Retina (tissue), 1 donor: Measurements from ENCODE around the gene SLC2A5.
"Not testable (repeated sequence)": the region's sequence is repeated elsewhere in the genome, so short reads cannot be mapped to it uniquely, and the experiment has no call there.

Experiments used
- DNase-seq: peaks from one replicate; pipeline ENCODE4 v3.0.0-alpha.2; 2016

Gene SLC2A5

DNA sequence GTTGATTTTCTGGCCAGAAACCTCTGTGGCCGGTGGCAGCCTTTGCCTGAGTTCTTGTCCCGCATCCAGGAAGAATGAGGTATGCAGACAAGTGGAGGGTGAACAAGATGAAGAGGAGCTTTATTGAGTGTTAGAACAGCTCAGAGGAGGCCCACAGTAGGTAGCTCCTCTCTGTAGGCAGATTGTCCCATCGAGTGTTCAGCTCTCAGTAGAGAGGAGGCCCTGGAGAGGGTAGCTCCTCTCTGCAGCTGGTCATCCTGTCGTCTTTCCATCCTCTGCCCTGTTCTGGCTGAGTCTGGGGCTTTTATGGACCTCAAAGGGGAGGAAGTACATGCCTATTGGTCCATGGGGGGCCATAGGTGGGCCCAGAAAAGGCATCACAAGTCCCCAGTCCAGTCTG, 38.4 kb downstream of the SLC2A5 start:
- DNase-seq: not testable (repeated sequence)

DNA sequence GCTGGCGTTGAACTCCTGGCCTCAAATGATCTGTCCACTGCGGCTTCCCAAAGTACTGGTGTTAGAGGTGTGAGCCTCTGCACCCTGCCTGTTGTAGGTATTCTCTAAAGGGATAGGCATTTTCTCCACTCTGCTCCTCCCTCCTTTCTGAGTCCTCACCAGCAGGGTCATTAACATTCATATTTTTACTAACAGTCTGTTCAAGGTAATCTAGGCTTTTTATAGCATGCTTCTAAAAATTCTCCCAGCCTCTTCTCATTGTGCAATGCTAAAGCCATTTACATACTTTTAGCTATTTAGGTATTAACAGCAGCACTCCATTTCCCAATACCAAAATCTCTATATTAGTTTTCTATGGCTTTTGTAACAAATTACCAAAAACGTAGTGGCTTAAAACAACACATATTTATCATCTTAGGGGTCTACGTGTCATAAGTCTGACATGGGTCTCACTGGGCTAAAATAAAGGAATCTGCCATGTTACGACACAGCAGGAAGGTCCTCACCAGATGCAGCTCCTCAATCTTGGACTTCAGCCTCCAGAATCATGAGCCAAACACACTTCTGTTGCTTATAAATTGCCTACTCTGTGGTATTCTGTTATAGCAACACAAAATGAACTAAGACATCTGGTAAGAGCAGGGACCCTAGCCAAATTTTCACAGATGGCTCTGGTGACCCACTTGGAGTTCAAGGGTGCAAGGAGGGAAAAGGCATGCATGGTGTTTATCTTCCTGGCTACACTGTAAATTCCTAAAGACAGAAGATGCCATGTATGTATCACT, 40.3 kb downstream of the SLC2A5 start:
- no peak for DNase-seq

DNA sequence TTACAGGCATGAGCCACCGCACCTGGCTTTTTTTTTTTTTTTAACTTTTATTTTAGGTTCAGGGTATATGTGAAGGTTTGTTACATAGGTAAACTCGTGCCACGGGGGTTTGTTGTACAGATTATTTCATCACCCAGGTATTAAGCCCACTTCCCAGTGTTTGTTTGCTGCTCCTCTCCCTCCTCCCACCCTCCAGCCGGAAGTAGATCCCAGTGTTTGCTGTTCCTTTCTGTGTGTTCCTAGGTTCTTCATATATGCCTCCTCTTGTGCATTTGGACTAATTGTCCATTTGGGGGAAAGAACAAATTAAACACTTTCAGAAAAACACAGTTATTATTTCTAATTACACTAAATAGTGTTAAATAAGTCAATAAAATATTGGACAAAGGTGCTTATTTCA, 42.1 kb downstream of the SLC2A5 start:
- no peak for DNase-seq

DNA sequence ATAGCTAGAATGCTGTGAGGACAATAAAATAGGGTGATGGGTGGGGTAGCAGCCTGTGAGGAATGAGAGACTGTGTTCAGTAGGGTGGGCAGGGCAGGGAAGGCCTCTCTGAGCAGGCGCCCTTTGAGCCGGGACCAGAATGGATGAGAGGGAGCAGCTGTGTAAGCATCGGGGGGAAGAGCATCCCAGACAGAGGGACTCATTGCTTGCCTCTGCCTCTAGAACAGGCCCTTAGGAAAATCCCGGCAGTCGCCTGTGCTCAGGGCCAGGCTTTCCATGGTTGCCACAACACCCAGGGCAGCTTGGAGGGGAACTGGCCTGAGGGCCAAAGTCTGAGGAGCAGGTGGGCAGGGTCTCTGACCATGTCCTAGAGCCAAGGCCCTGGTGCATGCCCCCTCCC, 44.0 kb downstream of the SLC2A5 start:
- DNase-seq: no peak

DNA sequence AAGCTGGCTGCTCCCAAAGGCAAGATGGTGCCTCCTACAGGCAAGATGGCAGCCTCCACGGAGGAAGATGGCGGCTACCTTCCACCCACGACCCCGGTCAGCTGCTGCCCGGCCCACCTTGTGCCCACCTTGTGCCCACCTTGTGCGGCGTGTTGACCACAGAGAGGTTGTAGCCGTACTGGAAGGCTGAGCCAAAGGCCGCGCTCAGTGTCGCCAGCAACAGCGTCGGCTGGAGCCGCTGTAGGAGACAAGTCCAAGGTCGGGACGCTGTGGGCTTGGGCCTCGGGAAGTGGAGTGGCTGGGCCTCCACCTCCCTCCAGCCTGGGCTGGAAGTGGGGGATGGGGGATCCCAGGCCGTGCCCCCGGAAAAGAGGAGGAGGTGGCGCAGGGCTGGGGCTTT, 44.6 kb downstream of the SLC2A5 start:
- no peak for DNase-seq

DNA sequence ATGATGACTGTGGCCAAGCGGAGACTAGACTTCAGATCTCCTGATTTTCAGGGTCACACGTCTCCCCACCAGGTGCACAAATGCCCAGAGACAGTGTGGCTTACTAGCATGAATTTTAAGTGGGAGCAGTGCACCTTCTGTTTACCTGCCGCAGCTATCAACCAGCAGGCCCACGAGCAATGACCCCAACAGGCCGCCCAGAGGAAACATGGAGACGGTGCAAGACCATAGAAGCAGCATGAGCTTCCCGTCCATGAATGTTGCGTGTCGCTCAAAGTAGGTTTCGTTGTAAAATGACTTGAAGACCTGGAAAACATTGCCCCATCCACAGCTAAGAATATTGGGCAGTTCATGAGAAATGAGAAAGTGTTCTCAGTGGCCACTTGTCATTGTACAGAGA, 46.7 kb downstream of the SLC2A5 start:
- DNase-seq: no peak

DNA sequence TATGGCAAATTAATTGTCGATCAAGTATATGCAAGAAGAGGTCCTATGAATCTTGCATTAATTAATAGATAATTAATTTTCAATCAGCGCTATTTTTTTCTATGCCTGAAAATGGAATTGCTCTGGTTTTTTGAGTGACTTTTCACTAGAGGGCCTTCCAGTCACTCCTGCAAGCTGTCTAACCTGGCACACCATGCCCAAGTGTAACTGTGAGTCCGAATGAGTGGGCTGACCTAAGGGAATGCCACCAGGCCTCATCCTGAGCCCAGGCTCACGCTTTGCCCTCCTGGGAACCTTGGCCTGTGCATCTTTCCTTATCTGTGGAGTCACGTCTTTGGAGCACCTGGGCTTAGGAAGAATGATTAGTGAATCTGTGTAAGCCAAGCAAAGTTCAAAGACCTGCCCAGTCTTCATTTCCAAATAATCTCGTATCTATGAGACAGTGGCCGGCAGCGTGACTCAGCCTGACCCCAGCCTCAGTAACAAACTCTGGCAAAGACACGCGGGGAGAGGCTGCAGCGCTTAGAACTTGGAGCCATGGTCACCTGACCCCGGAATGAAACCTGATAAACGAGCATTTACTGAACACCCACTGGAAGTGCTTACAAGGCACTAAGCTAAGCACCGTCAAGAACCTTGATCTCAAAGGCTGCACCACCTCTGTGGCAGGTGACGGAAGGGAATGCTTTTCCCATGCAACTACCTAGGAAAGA, 47.3 kb downstream of the SLC2A5 start:
- not testable (repeated sequence) for DNase-seq

DNA sequence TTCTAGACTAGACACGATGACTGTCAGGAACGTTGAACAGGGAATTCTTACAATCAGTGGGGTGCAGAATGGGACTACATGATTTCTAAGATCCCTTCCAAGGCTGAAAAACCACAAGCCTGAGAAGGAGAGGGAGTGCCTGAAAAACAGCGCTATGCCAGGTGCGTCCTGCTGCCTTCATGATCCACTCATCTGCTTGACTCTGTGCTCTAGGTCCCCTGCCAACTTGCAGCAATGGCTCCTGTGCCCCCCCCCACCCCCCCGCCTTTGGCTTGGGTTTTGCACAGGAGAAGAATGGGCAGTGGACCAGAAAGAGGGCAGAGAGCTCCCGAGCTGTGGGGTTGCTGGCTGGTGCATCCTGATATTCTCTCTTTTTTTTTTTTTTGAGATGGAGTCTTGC, 49.1 kb downstream of the SLC2A5 start:
- no peak for DNase-seq

DNA sequence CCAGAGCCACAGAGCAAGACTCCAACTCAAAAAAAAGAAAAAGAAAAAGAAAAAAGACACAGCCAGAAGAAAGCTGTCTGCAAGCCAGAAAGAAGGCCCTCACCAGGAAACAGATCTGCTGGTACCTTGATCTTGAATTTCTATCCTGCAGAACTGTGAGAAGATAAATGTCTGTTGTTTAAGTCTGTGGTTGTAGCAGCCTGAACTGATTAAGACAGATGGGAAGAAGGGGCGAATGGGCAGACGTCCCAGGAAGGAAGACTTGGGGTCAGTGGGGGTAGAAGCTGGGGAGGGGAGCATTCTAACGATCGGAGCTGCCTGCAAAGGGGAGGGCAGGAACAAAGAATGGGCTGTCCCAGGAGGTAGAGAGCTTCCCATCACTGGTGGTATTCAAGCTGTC, 49.5 kb downstream of the SLC2A5 start:
- DNase-seq: no peak

DNA sequence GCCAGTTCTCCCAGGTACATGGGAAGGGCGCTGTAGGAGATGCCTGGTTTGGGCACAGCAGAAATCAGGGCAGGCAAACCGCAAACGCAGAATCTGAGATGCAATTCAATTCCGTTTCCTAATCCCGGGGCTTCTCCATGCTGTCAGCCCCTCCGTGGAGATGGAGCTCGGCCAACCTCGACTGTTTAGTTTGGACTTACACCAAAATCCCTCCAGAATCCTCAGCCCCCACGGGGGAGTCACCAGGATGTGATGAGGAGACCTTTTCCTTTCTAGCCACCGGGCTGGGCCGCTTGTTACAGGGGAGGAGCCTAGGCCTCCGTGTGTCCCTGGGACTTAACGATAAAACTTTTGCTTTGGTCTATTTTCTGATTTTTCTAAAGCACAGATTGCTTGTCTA, 51.1 kb downstream of the SLC2A5 start:
- no peak for DNase-seq

DNA sequence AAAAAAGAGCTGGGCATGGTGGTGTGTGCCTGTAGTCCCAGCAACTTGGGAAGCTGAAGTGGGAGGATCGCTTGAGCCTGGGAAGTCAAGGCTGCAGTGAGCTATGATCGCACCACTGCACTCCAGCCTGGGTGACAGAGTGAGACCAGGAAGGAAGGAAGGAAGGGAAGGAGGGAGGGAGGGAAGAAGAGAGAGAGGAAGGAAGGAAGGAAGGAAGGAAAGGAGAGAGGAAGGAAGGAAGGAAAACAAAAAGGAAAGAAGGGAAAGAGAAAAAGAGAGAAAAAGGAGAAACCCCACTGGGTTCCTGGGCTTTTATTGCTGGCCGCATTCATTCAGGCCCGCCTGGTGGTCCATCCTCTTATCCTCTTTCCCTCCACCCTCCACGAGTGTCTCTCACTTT, 53.0 kb downstream of the SLC2A5 start:
- DNase-seq: no peak

DNA sequence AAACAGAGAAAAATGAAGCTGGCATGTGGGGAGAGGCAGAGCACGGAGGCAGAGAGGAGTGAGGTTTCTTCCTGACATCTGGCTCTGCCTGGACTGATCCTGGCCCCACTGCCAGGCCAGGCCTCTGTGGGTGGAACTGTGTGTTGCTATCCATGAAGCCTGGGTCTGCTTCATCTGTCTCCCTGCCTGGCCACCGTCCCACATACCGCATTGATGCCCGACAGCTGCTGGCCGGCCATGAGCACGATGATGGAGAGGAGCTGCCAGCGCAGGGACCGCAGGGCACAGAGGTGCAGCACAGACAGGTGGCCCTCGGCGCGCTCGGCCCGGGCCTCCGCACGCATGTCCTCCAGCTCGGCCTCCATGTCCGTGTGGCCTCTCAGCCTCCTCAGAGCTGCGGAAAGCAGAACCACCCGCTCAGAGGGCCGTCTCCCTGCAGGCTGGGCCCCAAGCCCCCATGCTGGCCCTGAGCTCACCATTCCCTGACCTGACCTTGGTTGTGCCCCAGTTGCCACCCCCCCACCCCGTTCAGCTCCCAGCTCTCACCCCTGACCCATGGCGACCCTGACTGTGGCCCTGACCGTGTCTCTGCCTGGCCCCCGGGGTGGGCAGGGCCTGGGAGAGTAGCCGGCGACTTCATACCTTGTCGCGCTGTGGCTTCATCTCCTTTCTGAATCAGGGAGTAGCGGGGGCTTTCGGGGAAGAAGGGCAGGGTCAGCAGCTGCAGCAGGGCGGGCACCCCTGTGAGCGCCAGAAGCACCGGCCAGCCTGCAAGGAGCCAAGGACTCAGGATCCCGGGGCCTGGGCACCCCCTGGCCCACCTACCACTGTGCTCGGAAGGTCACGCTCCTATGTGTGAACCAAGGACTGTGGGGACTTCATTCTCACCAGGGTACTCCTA, 54.7 kb downstream of the SLC2A5 start:
- no peak for DNase-seq

DNA sequence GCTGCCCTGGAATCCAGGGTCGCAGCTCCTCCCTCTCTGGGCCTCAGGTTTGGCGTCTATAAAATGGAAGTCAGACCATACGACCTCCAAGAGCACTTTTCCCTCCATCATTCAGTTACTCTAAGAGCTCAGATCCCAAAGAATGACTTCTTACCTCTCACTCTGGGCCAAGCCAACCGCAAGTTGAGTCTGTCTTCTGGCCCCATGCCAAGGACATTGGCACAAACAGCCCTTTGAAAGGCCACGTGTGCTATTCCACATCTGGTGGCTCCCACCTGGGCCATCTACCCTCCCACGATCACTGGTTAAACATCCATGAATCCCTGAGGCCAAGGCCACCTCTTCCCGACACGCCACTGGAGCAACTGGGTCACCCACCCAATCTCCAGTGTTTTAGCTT, 55.6 kb downstream of the SLC2A5 start:
- DNase-seq: no peak

DNA sequence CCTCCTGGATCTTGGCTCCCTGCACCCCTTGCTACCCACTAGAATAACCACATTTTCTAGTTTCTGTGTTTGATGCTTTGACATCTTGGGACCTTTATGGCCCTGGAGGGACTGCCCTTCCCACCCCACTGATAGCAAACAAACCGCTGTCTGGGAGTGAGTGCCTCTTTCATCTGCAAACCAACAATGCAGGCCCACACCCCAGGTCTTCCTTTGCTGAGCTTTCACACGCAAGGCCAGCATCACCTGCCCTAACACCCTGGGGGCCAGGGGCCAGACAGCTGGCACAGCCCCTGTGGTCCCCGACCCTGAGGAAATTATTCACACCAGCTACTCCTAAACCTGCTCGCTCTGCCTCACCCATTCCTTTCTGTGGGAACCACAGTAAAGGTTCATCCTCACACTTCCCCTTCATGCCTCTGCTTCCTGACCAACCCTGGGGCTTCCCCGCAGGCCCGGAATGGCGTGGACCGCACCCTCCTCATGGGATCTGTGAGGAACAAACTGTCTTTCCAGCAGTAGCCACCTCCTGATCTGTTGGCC, 58.6 kb downstream of the SLC2A5 start:
- DNase-seq: no peak

DNA sequence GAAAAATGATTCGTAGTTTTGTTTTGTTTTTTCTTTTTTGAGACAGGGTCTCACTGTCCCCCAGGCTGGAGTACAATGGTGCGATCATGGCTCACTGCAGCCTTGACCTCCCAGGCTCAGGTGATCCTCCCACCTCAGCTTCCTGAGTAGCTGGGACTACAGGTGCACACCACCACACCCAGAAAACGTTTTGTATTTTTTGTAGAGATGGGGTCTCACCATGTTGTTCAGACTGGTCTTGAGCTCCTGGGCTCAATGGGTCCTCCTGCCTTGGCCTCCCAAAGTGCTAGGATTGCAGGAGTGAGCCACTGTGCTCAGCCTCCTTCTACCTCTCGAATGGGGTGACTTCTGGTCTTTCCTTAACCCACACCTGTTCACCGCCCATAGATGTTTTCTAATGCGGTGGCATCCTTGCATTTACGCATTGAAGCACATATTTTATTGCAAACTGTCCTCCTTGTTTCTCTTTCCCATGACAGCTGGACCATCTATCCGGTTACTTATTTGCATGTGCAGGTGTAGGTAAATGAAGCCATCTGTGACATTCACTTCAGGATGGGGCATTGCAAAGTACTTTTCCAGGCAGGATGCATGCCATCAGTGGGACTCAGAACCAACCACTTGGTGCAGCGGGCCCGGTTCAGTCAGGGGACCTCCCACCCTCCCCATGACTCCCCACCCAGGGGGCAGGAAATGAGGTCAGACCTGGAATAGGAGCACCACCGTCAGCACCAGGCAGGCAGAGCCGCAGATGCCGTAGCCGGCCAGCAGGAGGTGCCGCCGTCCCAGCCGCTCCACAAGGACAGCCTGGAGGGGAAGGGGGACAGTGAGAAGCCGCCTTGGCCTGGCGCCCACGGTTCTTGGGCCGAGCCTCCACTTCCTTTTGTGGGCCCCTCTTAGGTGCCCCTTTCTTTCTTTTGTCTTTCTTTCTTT, 59.7 kb downstream of the SLC2A5 start:
- no peak for DNase-seq

DNA sequence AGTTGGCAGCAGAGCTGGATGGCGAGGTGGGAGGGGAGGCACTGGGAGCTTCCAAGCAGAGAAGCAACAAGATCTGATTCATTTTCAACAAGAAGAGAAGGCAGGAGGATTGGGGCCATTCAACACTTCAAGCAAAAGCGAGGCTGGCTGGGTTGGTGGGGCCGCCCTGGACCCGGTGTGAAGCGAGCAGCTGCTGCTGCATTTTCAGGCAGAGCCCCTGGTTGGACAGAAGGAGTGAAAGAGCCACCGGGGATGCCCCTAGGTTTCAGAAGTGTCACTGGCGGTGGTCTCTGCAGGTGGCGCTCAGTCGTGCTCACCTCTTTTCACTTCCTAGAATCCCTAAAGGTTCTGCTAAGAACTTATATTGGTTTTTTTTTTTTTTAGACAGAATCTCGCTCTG, 61.2 kb downstream of the SLC2A5 start:
- no peak for DNase-seq

DNA sequence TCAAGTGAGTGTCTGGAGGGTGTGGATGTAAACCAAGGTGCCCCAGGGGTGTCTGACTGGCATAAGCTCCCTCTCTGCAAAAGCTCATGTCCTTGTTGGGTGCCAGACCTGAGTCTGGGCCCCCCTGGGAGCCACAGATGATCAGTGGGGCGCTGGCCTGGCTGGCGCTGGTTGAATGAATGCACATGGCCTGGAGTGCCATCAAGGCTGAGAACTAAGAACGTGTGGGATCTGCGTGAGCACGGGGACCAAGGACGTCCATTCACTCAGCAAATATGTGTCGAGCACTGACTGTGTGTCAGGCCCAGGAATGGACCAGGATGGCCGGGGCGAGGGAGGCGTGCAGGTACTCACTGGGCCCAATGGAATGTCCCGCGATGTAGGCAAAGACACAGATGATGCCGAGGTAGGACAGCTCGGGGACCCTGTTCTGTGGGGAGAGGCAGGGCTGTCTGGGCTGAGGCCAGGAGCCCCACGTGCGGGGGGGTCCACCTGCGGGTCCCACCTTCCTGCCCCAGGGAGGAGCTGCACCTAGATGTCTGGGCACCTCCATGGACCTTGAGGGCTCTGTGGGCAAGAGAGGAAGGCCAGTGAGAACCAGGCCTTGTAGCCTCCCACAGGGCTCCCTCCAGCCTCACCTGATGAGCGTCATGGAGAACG, 62.3 kb downstream of the SLC2A5 start:
- DNase-seq: no peak

DNA sequence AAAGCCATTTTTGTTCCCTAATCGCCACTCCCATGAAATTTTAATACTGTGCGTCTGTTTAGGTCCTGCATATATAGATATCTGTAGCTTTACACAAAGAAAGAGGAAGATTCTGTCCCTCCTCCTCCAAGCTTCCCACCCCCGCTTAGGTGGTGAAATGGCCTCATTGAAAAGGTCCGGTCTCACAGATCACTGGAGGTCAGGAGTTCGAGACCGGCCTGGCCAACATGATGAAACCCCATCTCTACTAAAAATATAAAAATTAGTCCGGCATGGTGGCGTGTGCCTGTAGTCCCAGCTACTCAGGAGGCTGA, 64.1 kb downstream of the SLC2A5 start:
- no peak for DNase-seq

DNA sequence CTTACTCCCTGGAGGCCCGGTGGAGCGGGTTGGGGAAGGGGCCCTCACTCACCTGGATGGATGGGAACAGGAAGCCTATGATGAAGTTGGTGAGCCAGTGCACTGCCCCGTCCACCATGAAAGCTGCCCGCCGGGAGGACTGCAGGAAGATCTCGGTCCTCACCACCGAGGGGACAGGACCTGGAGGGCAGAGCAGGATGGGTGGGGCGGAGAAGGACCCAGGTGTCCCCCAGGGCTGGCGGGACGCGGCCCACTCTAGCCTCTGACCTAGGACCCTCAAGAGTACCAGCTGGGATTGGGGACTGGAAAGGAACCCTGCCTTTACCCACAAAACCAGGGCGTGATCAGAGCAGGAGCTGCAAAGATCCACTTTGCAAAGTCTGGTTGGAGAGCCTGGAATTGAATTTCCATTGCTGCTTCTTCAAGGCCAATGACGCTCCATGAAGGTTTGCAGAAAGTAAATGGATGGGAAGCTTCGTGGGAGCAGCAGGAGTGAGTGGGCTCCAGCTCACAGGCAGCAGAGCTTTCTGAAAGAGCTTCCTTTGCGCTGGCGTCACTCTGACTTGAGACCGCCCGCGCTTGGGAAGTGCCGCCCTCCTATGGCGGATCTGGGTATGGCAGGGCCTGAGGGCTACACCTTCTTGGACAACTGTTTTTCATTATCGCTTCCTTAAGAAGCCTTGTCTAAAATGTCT, 64.6 kb downstream of the SLC2A5 start:
- DNase-seq: peak; percentile 83

DNA sequence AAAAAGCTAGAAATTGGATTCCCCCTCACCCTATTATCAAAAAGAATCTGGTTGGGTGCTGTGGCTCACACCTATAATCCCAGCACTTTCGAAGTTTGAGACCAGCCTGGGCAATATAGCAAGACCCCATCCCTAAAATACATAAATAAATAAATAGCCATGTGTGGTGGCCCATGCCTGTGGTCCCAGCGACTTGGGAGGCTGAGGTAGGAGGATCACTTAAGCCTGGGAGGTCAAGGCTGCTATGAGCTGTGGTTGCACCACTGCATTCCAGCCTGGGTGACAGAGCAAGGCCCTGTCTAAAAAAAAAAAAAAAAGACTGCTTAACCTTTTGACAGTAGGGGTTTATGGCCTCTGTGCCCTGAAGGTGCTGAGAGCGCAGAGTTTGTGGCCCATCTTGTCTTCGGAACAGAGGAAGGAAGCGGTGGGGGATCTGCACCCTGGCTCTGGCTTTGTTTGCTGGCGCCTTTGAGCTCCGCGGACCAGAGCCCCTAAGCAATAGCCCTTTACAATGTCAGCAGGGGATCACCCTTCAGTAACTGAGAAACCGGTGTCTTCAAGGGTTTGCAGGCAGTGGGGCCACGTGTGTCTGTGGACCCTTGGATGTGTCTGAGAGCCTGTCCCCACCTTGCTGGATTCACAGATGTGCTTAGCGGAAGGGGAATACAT, 65.3 kb downstream of the SLC2A5 start:
- no peak for DNase-seq

DNA sequence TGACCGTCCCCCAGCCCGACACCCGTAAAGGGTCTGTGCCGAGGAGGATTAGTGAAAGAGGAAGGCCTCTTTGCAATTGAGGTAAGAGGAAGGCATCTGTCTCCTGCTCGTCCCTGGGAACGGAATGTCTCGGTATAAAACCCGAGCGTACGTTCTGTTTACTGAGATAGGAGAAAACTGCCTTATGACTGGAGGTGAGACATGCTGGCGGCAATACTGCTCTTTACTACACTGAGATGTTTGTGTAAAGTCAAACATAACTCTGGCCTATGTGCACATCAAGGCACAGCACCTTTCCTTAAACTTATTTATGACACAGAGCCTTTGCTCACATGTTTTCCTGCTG, 67.2 kb downstream of the SLC2A5 start:
- DNase-seq: not testable (repeated sequence)
